22Rv1 (cell line): Measurements from ENCODE around the gene ZC3H13.

Experiments
- H3K27ac ChIP-seq: fragments of 450-650 bp; 2 replicates; pipeline ENCODE4 v1.5.1; 2017
- ZFX ChIP-seq: fragments of 450-650 bp; IDR thresholded peaks from 2 replicates; pipeline ENCODE4 v1.6.1; 2017; ENCODE audit warnings: antibody characterized with exemption, borderline replicate concordance
- TF ChIP-seq, protein P1 (sequence below): fragments of 450-650 bp; IDR thresholded peaks from 2 replicates; pipeline ENCODE4 v1.5.1; 2017; ENCODE audit warnings: mild to moderate bottlenecking

The ZC3H13 gene, protein sequence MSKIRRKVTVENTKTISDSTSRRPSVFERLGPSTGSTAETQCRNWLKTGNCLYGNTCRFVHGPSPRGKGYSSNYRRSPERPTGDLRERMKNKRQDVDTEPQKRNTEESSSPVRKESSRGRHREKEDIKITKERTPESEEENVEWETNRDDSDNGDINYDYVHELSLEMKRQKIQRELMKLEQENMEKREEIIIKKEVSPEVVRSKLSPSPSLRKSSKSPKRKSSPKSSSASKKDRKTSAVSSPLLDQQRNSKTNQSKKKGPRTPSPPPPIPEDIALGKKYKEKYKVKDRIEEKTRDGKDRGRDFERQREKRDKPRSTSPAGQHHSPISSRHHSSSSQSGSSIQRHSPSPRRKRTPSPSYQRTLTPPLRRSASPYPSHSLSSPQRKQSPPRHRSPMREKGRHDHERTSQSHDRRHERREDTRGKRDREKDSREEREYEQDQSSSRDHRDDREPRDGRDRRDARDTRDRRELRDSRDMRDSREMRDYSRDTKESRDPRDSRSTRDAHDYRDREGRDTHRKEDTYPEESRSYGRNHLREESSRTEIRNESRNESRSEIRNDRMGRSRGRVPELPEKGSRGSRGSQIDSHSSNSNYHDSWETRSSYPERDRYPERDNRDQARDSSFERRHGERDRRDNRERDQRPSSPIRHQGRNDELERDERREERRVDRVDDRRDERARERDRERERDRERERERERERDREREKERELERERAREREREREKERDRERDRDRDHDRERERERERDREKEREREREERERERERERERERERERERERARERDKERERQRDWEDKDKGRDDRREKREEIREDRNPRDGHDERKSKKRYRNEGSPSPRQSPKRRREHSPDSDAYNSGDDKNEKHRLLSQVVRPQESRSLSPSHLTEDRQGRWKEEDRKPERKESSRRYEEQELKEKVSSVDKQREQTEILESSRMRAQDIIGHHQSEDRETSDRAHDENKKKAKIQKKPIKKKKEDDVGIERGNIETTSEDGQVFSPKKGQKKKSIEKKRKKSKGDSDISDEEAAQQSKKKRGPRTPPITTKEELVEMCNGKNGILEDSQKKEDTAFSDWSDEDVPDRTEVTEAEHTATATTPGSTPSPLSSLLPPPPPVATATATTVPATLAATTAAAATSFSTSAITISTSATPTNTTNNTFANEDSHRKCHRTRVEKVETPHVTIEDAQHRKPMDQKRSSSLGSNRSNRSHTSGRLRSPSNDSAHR (N-terminal part only)

DNA sequence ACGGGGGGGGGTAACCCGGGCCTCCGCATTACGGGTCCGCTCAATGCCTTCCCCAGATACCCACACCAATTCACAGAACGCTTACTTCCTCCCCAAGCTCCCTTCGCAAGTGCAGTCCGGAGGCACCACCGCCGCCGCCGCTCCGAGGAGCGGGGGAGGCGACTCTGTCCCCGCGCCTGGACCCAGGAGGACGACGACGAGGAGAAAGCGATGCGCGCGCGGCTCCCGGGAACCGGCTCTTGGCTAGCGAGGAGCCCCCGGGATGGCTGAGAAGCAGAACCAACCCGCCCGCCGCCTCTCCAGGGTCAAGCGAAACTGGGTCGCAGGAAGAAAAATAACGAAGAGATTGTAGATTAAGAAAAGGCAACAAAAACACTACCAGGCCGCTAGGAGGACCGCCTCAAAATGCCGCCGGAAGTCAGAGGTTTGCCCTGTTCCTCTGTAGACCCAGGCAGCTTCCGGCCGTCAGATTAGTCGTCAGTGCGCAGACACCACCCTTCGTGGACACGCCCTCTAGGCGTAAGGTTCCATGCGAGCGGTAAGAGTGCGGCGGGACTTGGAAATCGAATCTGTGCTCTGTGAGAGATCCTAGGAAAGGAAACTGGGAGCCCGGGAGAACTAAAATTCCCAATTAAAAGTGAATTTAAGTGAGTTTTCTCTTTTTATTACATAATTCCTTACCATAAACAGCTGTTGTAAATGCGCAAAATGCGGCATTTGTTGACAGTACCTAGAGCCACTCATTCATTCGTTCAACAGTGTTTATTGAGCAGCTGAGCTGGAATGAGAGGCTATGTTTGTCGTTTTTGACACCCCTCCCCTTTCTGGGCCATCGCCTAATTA lies at the start of gene ZC3H13:
Gene ZC3H13 (minus strand): TSS at position 428 of the 843 bp plus-strand sequence. CDS start 7,239 bp downstream, outside the sequence.
- H3K27ac ChIP-seq = peak within 1 kb of the TSS; percentile 81
- TF ChIP-seq, protein P1, sequence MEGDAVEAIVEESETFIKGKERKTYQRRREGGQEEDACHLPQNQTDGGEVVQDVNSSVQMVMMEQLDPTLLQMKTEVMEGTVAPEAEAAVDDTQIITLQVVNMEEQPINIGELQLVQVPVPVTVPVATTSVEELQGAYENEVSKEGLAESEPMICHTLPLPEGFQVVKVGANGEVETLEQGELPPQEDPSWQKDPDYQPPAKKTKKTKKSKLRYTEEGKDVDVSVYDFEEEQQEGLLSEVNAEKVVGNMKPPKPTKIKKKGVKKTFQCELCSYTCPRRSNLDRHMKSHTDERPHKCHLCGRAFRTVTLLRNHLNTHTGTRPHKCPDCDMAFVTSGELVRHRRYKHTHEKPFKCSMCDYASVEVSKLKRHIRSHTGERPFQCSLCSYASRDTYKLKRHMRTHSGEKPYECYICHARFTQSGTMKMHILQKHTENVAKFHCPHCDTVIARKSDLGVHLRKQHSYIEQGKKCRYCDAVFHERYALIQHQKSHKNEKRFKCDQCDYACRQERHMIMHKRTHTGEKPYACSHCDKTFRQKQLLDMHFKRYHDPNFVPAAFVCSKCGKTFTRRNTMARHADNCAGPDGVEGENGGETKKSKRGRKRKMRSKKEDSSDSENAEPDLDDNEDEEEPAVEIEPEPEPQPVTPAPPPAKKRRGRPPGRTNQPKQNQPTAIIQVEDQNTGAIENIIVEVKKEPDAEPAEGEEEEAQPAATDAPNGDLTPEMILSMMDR = peak; percentile 27
- TF ChIP-seq ZFX = no peak

DNA sequence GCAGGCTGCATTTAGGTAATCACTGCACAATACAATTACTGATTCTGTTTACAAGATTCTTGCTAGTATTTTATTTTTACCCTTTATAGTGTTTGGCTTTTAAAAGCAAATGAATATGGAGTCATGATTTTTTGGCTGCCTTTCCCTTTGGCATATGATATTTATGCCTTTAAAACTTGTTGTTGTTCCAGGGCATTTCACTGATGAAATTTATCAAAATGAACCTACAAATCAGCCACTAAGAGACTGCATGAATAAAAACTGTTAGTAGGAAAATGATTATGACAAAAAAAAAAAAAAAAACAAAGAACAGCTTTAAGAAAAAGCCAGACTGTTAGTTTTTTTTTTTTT lies 49.7 kb upstream of the ZC3H13 start:
- no peak overlapping the region for H3K27ac ChIP-seq
- TF ChIP-seq, protein P1 = no peak
- TF ChIP-seq ZFX = no peak

DNA sequence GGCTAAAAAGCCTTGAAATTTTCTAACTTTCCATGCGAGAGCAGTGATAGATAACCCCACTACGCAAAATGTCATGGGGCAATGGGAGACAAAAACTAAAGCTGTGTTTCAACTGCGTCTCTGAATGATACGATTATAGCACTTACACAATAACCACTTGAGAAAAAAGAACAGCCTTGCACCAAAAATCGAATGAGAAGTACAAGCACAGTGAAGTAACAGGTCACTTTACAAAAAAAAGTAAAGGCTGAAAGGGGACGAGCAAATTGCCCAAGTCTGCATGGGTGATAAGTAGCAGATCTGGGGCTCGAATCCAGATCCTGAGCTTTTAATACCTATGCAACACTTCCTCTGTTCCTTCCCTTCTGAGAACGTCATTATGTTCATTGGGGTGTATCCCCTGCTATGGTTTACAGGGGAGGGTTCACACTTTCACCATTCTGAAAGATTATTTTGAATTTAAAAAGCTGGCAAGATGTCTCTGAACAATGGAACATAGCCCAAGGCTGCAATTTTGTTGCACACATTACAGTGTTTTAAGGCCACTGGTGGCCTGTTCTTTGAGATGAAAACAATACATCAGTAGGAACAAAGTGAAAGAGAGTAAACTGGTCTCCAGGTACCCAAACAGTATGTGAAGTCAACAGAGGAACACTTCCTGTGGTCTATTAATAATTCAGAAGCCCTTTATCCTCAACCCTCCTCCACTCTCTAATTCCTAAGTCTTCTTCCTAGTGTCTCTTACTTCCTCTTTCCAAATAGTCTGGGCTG lies 49.1 kb upstream of the ZC3H13 start:
- H3K27ac ChIP-seq = no peak overlapping the region
- TF ChIP-seq ZFX = no peak
- TF ChIP-seq, protein P1 = no peak

DNA sequence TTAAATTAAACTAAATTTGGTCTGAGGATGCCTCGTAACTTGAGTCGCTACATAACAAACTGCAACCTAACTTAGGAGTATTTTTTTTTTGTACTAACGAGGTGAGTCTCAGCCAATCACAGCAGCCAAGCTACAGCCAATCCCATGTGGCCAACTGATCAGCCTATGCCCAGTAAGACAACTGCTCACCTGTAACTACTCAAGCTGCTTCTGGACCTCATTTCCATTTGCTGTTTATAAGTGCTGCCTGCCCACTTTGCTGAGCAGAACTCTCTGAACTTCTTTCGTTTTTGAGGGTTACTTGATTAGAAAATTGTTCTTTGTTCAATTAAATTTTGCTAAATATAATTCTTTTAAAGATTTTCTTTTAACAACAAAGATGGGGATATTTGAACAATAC lies 48.5 kb upstream of the ZC3H13 start:
- H3K27ac ChIP-seq = no peak overlapping the region
- TF ChIP-seq, protein P1 = no peak
- no peak for TF ChIP-seq ZFX

DNA sequence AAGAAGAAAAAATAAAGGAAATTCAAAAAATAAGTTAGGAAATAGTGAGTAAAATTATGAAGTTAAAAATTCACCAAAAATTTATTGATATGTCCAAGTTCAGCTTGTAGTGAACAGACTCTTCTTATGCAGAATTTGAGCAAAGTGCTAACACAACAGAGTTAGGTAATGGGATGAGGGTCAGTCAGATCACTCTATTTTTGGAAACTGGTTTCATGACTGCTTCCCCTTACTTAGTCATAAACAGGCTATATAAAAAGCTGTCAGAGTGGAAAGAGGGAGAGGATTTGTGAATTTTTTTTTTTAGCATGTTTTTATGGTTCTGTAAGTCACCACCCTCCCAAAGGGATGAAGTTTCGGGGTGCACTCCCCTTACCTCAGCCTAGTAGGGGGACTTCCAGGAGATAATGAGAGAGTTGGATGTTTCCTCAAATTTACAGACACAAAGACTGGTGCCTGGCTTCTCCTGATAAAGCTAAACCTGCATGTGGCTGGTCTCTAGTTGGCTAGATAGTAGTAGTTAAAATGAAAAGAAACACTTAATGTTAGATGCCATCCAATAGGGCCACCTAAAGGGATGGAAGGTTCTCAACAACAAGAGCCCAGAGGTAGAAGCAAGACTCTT lies 47.8 kb upstream of the ZC3H13 start:
- no peak for TF ChIP-seq ZFX
- TF ChIP-seq, protein P1 = no peak
- no peak overlapping the region for H3K27ac ChIP-seq

DNA sequence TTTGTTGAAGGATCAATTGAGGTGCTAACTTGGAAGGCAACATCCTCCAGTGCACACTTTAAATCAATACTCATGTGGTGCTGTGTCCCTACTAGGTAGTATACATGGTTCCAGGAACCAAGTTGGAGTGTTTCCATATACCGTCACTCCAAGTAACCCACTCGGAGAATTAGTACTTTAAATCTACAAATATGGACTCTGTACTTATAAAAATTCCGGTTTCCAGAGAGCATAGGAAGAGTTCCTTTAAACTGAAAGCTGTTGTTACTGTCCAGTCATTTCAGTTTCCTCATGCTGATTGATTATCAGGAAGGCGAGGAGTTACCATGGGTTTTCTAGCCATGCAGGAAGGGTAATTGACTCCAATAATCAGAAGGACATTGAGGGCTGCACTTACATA lies 45.1 kb upstream of the ZC3H13 start:
- TF ChIP-seq, protein P1 = no peak
- TF ChIP-seq ZFX = no peak
- H3K27ac ChIP-seq = no peak overlapping the region
